Measurements from ENCODE around the gene ACAD9. TPM values are rescaled to one million over a fixed set of nuclear protein-coding genes. Genes with fewer than 3 reads are reported as not detected.

ACAD9 gene
- total RNA-seq, 6 experiments from 2014 or later: 28.5 to 36.9 (median 28.9) TPM

- Histone ChIP-seq H3K4me1 (peaks cover 0 to 3% (median 1%) of the 10 kb centered on the region in 4 donors), H3K27ac (no peak overlapping the region), H3K36me3 (no peaks in the 10 kb centered on the region), H3K9me3 (no peaks in the 10 kb centered on the region), H3K4me3 (no peak overlapping the region), H3K27me3 (no peaks in the 10 kb centered on the region)
- ATAC-seq (no peak), DNase-seq (no peak)
- TF ChIP-seq CTCF (IDR thresholded peaks at IDR 0.05): no peak
- TF ChIP-seq POLR2A (IDR thresholded peaks at IDR 0.05): no peak
- intact Hi-C loops (cut with DNase I): no loop called here
- WGBS (ENCODE audit: insufficient coverage, low coverage, low lambda C conversion rate, missing lambda C conversion rate): 75% methylated on average over 5 of the region's 10 CpGs
Measured at GRCh38 chr3:128841926-128842920, 37.2 kb upstream of the ACAD9 start.

GRCh38 chr3:128844502-128844901 lies 34.9 kb upstream of the ACAD9 start:
- Histone ChIP-seq H3K27me3 (no peaks in the 10 kb centered on the region), H3K4me1 (peaks cover 0 to 3% (median 1%) of the 10 kb centered on the region in 4 donors), H3K4me3 (no peak overlapping the region), H3K27ac (no peak overlapping the region), H3K9me3 (no peaks in the 10 kb centered on the region), H3K36me3 (no peaks in the 10 kb centered on the region)
- TF ChIP-seq CTCF (IDR thresholded peaks at IDR 0.05): no peak
- TF ChIP-seq POLR2A (IDR thresholded peaks at IDR 0.05): no peak
- DNase-seq (no peak), ATAC-seq (no peak)
- WGBS (ENCODE audit: insufficient coverage, low coverage, low lambda C conversion rate, missing lambda C conversion rate): 100% methylated on average over 1 of the region's 6 CpGs
- intact Hi-C loops (cut with DNase I): no loop called here

- H3K27me3 ChIP-seq: no peaks in the 10 kb centered on the region
- no peak for TF ChIP-seq POLR2A (IDR thresholded peaks at IDR 0.05)
- no peak for TF ChIP-seq CTCF (IDR thresholded peaks at IDR 0.05)
- peak overlapping the region; percentile 40 to 51 (median 46) for H3K4me3 ChIP-seq
- ATAC-seq (no peak), DNase-seq (no peak)
- 22% methylated on average over 2 of the region's 14 CpGs for WGBS (ENCODE audit: insufficient coverage, low coverage, low lambda C conversion rate, missing lambda C conversion rate)
- no peaks in the 10 kb centered on the region for H3K9me3 ChIP-seq
- peaks cover 0 to 3% (median 1%) of the 10 kb centered on the region in 4 donors for H3K4me1 ChIP-seq
- no peaks in the 10 kb centered on the region for H3K36me3 ChIP-seq
- H3K27ac ChIP-seq: no peak overlapping the region
- intact Hi-C loops (cut with DNase I): no loop called here
Measured at GRCh38 chr3:128845119-128845777, 34.2 kb upstream of the ACAD9 start.

- intact Hi-C loops (cut with DNase I): no loop called here
- no peaks in the 10 kb centered on the region for H3K27me3 ChIP-seq
- H3K4me3 ChIP-seq: peak overlapping the region; percentile 40 to 51 (median 46)
- TF ChIP-seq POLR2A (IDR thresholded peaks at IDR 0.05): no peak
- peak; percentile 52 to 90 (median 70) for TF ChIP-seq CTCF (IDR thresholded peaks at IDR 0.05)
- ATAC-seq (peak; percentile 96 to 99 (median 98)), DNase-seq (peak; percentile 89 to 95 (median 94))
- peak overlapping the region in 2 of 3 donors; percentile 10 to 31 for H3K27ac ChIP-seq
- H3K4me1 ChIP-seq: peaks cover 0 to 3% (median 1%) of the 10 kb centered on the region in 4 donors
- 0% methylated on average over 4 of the region's 32 CpGs for WGBS (ENCODE audit: insufficient coverage, low coverage, low lambda C conversion rate, missing lambda C conversion rate)
- H3K36me3 ChIP-seq: no peaks in the 10 kb centered on the region
- H3K9me3 ChIP-seq: no peaks in the 10 kb centered on the region
Measured at GRCh38 chr3:128845778-128846485, 33.5 kb upstream of the ACAD9 start.
